Measurements from ENCODE around the gene S100A4.
"Not testable (repeated sequence)": the region's sequence is repeated elsewhere in the genome, so short reads cannot be mapped to it uniquely, and the experiment has no call there.

Gene S100A4

DNA sequence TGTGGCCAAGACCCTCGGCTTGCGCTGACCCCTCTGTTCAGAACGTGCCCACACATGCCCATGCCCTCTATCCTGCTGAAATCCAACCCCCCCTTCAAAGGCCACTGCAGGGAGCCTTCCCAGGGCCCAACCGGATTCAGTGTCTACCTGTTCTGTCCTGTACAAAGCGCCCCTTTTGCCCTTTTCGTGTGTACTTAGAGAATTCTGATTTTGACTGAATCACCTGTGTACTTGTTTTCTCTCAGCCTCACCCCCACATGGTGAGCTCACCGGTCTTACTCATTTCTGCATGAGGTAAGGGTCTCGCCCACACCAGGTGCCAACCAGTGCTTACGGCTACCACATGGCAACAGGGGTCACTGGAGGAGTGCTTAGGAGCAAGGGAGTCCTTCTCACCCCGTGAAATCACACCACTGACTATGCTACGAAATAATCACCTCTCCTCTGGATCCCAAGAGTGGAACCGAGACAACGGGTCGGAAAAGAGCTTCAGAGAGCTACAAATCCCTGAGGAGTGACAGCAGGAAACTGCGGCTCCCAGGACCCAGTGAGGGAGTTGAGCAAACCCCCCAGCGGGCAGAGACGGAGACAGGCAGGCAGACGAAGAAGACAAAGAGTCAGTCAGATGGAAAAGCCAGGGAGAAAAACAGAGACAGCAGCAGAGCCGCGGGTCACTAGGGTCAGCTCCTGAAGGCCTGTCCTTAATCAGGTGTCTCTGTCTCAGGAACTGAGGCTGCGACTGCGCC, 22.2 kb upstream of the S100A4 start:
- no peak for DNase-seq (ENCODE audit: low read depth)

- DNase-seq (ENCODE audit: low read depth) = peak; percentile 81
These were observed 21.1 kb upstream of the S100A4 start for GRCh38 chr1:153566414-153567371.

- DNase-seq (ENCODE audit: low read depth) = peak; percentile 45
These were observed 20.1 kb upstream of the S100A4 start, which contains the start of gene S100A2 for GRCh38 chr1:153565529-153566374. TSS of gene S100A2 (minus strand) at chr1:153565844. CDS start at chr1:153563877, 1,967 bp downstream.

GRCh38 chr1:153563991-153564390, 18.4 kb upstream of the S100A4 start:
- no peak for DNase-seq (ENCODE audit: low read depth)

DNA sequence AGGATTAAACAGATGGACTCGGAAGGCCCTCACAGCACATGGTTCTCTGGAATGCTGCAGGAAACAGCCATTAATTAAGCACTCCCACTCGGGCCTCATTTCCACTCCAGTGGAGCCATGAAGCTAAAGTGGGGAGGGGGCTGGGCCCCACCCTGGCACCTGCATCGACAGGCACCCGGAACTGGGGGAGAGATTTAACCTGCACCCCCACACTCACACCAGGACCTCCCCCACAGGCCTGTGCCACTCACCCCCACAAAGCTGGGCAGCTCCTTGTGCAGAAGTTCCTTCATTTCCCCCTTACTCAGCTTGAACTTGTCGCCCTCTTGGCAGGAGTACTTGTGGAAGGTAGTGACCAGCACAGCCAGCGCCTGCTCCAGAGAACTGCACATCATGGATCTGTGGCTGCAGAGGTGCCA, 17.9 kb upstream of the S100A4 start:
- DNase-seq (ENCODE audit: low read depth) = no peak

GRCh38 chr1:153562021-153562420, 16.4 kb upstream of the S100A4 start:
- DNase-seq (ENCODE audit: low read depth) = not testable (repeated sequence)

DNA sequence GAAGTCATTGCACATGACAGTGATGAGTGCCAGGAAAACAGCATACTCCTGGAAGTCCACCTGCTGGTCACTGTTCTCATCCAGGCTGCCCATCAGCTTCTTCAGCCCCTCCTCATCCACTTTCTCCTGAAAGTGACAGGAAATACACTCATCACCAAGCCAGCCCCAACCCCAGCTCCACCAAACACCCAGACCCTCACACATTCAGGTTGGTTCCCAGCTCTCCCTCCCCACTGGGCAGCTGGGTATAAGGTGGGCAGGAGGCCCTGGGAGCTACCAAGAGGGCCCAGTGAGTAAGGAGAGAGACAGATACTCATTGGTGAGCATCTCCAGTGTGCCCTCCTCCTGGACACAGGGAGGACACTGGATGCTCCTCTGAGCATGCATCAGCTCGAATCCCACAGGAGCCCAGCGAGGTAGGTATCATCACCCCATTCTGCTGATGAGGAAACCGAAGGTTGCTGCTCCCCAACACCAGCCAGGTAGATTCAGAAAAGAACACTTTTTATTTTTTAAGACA, 15.9 kb upstream of the S100A4 start:
- no peak for DNase-seq (ENCODE audit: low read depth)

- no peak for DNase-seq (ENCODE audit: low read depth)
These were observed 15.3 kb upstream of the S100A4 start for GRCh38 chr1:153560771-153561465.

GRCh38 chr1:153560241-153560640, 14.6 kb upstream of the S100A4 start:
- DNase-seq (ENCODE audit: low read depth) = no peak

- DNase-seq (ENCODE audit: low read depth) = no peak
These were observed 12.3 kb upstream of the S100A4 start for GRCh38 chr1:153557877-153558276.

DNA sequence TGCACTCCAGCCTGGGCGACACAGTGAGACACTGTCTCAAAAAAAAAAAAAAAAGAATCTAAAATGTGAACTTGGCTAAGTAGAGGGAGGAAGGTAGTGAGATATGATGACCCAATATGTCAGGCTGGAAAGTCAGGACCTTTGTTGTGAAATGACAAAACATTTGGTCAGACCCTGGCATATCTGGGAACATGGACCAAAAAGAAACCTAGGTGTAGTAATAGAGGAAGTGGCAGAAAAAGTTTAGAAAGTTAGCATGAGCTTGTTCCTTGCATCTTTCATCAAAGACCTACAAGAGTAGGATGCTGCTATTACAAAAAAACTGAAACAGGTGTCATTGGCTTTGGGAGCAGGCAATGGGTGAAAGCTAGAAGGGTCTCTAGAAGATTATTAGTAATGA, 10.7 kb upstream of the S100A4 start:
- DNase-seq (ENCODE audit: low read depth) = no peak

GRCh38 chr1:153553830-153554541, 8.4 kb upstream of the S100A4 start:
- DNase-seq (ENCODE audit: low read depth) = no peak

- DNase-seq (ENCODE audit: low read depth) = no peak
These were observed 7.5 kb upstream of the S100A4 start for GRCh38 chr1:153553096-153553495.

DNA sequence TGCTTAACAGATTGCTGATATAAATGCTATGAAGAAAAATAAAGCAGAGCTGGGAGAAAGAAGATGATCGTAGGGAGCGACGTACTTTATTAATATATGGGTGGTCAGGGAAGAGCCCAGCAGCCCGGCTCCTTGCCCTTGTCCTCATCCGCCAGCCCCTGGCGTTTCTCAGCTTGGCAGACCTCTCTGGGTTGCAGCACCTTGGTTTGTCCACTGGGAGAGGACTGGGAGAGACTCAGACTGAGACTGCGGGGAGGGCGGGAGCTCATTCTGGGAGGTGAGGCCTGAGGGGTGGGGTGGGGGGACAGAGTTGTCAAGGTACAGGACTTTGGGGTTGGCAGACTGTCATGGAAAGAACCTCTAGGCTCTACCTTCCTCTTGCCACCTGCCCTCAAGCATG, 6.7 kb upstream of the S100A4 start:
- DNase-seq (ENCODE audit: low read depth) = no peak

DNA sequence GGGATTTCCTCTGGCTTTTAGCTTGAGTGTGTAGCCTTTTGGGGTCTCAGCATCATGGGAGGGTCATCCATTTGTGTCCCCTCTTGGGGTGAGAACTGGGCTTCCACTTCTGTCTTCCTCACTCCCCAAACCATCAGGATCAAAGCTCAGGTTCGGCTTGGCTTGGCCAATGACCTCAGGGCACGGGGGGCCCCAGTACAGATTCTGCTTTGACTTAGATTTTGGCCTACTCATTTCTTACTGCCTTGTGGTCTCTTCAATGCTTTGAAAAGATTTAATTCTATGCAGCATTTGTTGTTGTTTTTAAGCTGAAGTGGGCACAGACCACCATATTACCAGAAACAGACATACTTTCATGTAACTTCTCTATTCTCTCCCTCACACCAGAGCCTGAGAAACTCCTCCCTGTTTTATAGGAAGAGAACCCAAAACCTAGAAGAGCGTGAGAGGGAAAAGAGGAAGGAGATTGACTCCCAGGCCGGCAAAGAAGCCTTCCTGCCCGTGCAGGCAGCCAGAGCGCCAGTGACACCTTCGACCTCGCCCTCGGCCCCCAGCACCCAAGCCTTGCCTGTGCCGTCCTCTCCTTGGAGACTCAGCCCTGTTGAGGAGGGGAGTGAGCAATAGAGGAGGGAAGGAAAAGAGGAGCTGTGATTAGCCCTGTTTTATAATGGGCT, 5.4 kb upstream of the S100A4 start:
- DNase-seq (ENCODE audit: low read depth) = no peak

DNA sequence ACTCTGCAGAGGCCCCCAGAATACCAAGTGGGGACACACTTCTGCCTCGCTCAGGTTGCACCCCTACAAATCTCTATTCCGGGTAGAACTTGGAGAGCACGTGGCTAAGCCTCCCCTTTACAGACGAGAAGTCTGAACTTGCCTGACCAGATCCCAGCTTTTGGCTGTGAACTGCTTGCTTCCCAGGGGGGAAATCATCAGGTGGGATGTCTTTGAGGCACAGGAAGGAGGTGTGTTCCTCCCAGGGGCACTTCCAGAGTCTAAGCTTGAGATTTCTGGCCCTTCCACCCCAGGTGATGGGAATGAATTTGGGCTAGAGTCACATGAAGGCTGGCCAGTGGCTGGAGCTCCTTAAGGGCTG, 4.8 kb upstream of the S100A4 start:
- DNase-seq (ENCODE audit: low read depth) = no peak

- DNase-seq (ENCODE audit: low read depth) = no peak
These were observed 4.3 kb upstream of the S100A4 start for GRCh38 chr1:153549741-153550397.

- no peak for DNase-seq (ENCODE audit: low read depth)
These were observed 3.4 kb upstream of the S100A4 start, which contains the start of gene S100A3 for GRCh38 chr1:153548722-153549688. TSS of gene S100A3 (minus strand) at chr1:153549258. CDS start at chr1:153548485, 773 bp downstream.

All from activated T-helper 9 cell treated with anti-CD3 and anti-CD28 coated beads, Interleukin-2, amount 50 U/mL, for 16 hours (primary cell).